NCI-H2227 (cell line): ENCODE measurements around the gene WRNIP1.
A peak's percentile ranks its signal among the peaks of the same experiment; 100 is the strongest.
"Not testable (repeated sequence)": the region's sequence is repeated elsewhere in the genome, so short reads cannot be mapped to it uniquely, and the experiment has no call there.

ENCODE experiments used
- DNase-seq: peaks from one replicate; lab custom pipeline; 2025; ENCODE audit not compliant: unreplicated experiment; lab: John Stamatoyannopoulos, UW

WRNIP1 gene

GRCh38 chr6:2760882-2761842, 4.0 kb upstream of the WRNIP1 start:
- no peak for DNase-seq

DNA sequence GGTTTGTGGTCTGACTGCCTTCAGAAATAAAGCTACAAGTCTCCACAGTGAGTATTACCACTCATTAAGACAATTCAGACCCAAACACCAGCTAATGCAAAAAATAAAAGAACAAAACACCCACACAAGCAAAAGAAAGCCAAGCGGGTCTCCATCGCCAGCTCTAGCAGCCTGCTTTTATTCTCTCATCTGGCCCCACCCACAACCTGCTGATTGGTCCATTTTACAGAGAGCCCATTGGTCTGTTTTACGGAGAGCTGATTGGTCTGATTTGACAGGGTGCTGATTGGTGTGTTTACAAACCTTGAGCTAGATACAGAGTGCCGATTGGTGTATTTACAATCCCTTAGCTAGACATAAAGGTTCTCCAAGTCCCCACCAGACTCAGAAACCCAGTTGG, 2.3 kb upstream of the WRNIP1 start:
- not testable (repeated sequence) for DNase-seq

GRCh38 chr6:2763345-2763841, 1.8 kb upstream of the WRNIP1 start:
- DNase-seq, result no peak

DNA sequence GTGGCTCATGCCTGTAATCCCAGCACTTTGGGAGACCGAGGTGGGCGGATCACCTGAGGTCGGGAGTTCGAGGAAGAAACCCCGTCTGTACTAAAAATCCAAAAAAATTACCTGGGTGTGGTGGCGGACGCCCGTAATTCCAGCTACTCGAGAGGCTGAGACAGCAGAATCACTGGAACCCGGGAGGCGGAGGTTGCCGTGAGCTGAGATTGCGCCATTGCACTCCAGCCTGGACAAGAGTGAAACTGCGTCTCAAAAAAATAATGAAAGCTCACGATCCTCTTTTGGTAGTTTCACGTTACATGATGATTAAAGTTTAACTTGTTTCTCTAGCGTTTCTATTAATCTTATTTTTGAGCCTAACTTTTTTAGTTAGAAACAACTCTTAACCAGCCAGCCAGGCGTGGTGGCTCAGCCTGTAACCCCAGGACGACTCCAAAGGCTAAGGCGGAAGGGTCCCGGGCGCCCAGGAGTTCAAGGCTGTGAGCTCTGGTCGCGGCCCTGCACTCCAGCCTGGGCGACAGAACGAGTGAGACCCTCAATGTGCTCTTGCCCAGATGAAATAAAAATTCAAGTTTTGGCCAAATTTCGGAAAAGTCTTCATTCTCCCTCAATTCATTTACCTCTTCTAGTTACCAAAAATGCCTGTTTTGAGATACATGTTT, 1.2 kb upstream of the WRNIP1 start:
- peak; percentile 60 for DNase-seq

- DNase-seq, result peak; percentile 84
These were observed 505 bp upstream of the WRNIP1 start for GRCh38 chr6:2764610-2765165.

GRCh38 chr6:2765896-2766766, 938 bp downstream of the WRNIP1 start:
- DNase-seq, result peak; percentile 64

DNA sequence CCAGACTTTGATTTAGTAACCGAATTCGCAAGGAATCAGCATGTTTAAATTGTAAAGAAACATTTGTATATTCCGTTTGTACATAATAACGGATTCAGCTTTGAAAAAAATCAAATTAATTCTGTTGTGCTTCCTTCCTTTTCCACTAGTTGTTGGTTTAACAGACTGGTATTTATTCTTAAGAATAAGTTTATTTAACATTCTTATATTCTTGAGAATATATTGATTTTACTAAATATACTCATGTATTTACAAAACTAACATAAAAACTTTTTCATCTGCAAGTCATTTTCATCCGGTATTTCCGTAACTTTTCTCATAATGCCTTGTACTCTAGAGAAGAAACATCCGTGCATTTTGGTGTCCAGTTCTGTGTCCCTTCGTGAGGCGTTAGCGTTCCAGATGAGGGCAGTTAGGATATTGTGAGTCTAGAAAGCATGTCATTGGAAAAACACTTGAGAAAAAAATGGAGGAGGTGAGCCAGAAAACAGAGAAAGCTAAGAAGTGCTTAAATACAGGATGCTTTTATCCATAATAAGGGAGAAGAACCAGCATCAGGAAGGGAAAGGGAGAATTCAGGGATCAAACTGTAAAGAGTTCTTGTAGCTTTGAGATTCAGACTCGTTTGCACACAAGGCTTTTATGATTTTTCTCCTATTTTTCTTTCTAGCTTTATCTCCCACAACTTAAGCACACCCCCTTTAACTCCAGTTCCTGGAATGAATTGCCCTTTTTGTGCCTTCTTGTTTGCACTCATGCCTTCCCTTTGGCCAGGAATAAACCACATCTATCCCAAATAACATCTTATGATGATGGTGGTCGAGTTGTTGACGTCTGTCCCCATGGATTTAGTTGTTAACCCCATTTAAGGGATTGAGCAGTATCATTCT, 1.8 kb downstream of the WRNIP1 start:
- peak; percentile 29 for DNase-seq

GRCh38 chr6:2767657-2768524, 2.7 kb downstream of the WRNIP1 start:
- no peak for DNase-seq

DNA sequence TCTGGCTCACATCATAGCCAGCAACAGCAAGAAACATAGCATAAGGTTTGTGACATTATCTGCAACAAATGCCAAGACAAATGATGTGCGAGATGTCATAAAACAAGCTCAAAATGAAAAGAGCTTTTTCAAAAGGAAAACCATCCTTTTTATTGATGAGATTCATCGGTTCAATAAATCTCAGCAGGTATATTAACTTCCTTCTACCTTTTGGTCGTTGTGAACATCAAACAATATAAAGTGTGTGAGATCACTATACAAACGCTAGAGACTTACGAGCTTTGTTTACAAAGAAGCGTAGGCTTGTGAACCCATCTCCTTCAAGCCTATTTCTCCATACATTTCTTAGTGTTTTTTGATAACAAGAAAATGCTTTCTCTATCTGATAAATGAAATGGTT, 3.5 kb downstream of the WRNIP1 start:
- no peak for DNase-seq

DNA sequence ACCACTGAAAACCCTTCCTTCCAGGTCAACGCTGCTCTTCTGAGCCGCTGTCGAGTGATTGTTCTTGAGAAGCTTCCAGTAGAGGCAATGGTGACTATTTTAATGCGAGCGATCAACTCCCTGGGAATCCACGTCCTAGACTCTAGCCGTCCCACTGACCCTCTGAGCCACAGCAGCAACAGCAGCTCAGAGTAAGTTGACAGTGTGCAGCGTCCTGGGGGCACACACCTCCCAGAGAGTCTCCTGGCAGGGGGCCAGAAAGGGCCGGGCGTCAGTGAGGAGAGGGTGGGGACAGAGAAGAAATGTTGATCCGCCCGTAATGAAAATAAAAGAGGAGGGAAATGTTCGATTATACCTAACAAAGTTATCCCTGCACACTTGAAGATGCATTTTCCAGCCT, 5.0 kb downstream of the WRNIP1 start:
- DNase-seq, result peak; percentile 67

DNA sequence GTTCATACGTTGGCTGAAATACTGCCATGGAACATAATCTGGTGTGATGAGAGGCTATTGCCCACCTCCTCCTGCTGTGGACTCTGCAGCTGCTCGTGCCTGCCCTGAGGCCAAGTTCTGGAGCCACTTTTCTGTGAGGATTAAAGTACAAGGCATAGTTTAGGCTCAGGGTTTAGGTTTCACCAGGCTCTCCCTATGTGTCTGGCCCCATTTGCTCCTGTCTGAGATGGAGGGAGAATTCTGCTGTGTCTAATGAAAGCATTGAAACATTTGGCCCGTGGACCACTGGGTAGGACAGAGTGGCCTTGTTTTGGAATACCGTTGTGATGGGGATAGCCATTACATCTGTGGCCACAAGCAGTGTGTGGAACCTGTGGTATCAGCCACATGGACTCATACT, 5.9 kb downstream of the WRNIP1 start:
- DNase-seq, result no peak

DNA sequence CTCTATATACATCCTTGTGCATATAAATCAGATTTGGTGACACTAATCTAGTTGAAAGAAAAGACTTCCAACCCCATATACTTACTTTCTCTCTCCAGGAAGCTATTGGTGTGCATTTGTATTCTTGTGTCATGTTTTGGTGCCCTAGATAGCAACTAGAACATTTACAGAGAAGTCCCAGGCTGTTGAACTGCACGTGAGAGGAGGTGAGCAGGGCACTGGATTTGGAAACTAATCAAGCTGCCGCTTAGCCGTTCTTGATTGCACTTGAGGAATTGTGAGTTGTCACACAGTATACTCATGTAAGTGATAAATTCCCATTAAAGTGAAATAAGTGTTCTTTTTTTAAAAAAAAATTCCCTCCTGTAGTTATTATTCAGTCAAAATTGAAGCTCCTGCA, 7.6 kb downstream of the WRNIP1 start:
- DNase-seq, result no peak

- DNase-seq, result no peak
These were observed 8.3 kb downstream of the WRNIP1 start for GRCh38 chr6:2773449-2773848.

DNA sequence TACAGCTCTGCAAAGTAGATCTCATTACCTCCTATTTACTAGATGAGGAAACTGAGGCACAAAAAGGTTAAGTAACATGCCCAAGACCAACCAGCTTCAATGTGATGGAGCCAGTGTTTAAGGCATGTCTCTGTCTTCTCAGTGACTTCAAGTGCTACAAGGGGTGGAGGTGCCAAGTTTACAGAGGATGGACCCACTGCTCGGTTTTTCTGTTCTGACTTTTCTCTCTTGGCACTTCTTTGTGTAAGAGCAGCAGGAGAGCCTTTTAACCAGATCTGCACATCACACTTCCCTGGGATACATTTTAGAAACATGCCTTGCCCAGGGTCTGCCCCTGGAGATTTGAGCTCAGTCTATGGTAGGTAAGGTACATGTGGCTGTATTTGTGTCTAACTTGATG, 9.8 kb downstream of the WRNIP1 start:
- DNase-seq, result no peak

DNA sequence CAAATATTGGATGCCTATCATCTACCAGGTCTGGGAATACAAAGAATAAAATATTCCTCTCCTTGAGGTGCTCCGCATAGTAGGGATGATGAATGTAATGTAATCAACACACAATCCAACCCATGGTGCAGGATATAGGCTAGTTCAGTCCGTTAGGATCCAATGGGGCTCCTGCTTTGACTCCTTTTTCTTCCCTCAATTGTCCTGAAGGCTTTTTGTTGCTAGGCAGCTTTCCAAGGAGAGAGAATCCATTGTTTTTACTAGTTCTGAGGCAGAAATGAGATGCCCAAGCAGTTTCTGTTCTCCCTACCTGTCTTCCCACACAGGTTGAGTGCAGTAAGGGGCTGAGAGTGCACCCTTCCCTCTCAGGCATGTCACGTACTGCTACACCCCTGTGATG, 12.1 kb downstream of the WRNIP1 start:
- no peak for DNase-seq

DNA sequence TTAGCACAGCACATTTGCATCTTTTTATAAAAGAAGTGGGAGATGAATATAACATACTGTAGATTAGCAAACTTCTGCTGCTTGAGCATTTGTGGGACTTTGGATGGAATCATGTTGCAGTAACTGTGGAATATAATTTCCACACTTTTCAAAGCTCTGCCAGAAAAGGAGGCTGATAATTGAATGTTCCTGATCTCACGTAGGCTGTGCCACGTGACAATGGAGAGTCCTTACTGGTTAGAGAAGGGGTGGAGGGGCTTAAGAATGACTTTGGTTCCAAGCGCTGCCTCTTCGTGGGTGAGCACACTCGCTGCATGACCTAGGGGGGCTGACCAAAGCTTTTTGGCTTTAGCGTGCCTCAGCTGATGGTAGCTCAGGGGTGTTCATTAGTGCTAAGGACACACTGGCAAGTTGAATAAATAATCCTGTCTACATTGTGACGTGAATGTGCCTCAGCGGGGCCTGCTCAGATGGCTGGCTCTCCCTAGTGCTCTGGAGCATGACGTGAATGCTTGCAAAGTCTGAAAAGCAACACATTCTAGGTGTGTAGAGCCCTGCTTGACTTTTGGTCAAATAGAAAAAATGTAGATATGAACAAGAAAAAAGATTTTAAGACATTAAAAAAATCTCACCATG, 15.0 kb downstream of the WRNIP1 start:
- no peak for DNase-seq

DNA sequence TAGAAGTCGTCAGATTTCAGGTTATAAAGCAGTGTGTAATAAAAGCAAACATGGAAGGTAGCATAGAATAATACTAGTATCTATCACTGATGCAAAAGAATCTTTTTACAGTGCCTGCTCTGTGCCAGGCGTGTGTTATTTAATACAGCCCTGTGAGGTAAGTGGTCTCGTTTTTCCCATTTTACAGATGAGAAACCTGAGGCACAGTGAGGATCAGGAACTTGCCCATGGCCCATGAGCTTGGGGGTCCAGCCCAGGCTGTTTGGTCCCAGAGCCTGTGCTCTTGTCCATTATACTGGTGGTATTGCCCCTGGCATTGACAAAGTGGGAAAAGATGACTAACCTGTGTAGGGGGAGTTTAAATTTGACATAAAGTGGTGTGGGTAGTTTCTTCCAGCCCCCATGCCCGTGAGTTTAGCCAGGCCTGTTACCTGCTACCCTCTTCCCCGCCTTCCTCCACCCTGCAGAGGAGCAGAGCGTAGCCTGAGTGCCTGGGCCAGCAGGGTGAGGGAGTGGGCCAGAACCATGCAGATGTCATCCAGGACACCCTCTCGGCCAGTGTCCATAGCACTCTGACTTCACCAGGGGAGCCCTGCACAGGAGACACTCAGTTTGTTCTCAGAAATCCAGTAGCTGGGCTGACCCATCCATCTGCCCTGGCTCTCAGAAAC, 16.6 kb downstream of the WRNIP1 start:
- no peak for DNase-seq

- no peak for DNase-seq
These were observed 17.1 kb downstream of the WRNIP1 start for GRCh38 chr6:2782356-2782708.
